ENCODE measurements around the gene NRL. TPM values are rescaled to one million over a fixed set of nuclear protein-coding genes. Genes with fewer than 3 reads are reported as not detected.
A peak's percentile ranks its signal among the peaks of the same experiment; 100 is the strongest.

Gene NRL
- total and polyA plus RNA-seq, 2 experiments from 2014 or later, result 0.48 to 0.86 TPM

- peaks cover 18% of the 10 kb centered on the region; the same call in 1 of the 2 replicates for H3K4me1 ChIP-seq (ENCODE audit: insufficient read depth)
- in situ Hi-C loops (cut with MboI), result no loop called here
- no peaks in the 10 kb centered on the region for H3K9me3 ChIP-seq (ENCODE audit: low read depth)
- H3K4me3 ChIP-seq, result no peak overlapping the region
- 81 to 88% methylated on average over 8 of the region's 8 CpGs for WGBS, 2 experiments (ENCODE audit: low coverage in 1 of 2, low lambda C conversion rate in 2 of 2, missing lambda C conversion rate in 2 of 2)
- H2AFZ ChIP-seq, result no peak overlapping the region
- no peak overlapping the region for H3K4me2 ChIP-seq (ENCODE audit: unreplicated experiment)
- H3K27me3 ChIP-seq (replicated peaks; ENCODE audit: insufficient read depth), result no peaks in the 10 kb centered on the region
- H3K36me3 ChIP-seq (ENCODE audit: low read depth), result peaks cover 12% of the 10 kb centered on the region; the same call in 1 of the 2 replicates
- no peaks in the 10 kb centered on the region for H3K9me2 ChIP-seq (ENCODE audit: insufficient read depth)
- TF ChIP-seq EZH2phosphoT487 (IDR thresholded peaks at IDR 0.05; ENCODE audit: insufficient read depth, low read depth), result no peak
- TF ChIP-seq EZH2 (IDR thresholded peaks at IDR 0.05; ENCODE audit: insufficient read depth, poor library complexity, severe bottlenecking), result no peak
- no peaks in the 10 kb centered on the region for H4K20me1 ChIP-seq (ENCODE audit: insufficient read depth)
- no peak overlapping the region for H3K9ac ChIP-seq
- no peak overlapping the region for H3K27ac ChIP-seq
- peaks cover 9% of the 10 kb centered on the region for H3F3A ChIP-seq (ENCODE audit: insufficient read depth)
- H3K79me2 ChIP-seq (ENCODE audit: insufficient read depth), result peaks cover 45% of the 10 kb centered on the region
- DNase-seq, result no peak
Measured at GRCh38 chr14:24137529-24138395, 23.0 kb upstream of the NRL start.

GRCh38 chr14:24136684-24137528 is 22.2 kb upstream of the NRL start:
- Histone ChIP-seq H3K9me2 (ENCODE audit: insufficient read depth) (no peaks in the 10 kb centered on the region), H3K4me3 (peak overlapping the region; percentile 90), H3K27me3 (replicated peaks; ENCODE audit: insufficient read depth) (no peaks in the 10 kb centered on the region), H3K9ac (peak overlapping the region; percentile 93), H3F3A (ENCODE audit: insufficient read depth) (peaks cover 2% of the 10 kb centered on the region), H3K79me2 (ENCODE audit: insufficient read depth) (peaks cover 45% of the 10 kb centered on the region), H3K36me3 (ENCODE audit: low read depth) (peaks cover 12% of the 10 kb centered on the region; the same call in 1 of the 2 replicates), H3K4me2 (ENCODE audit: unreplicated experiment) (peak overlapping the region; percentile 87), H3K4me1 (ENCODE audit: insufficient read depth) (peaks cover 14% of the 10 kb centered on the region; the same call in 1 of the 2 replicates), H4K20me1 (ENCODE audit: insufficient read depth) (no peaks in the 10 kb centered on the region), H2AFZ (peak overlapping the region; percentile 95; the same call in 1 of the 2 replicates), H3K27ac (no peak overlapping the region), H3K9me3 (ENCODE audit: low read depth) (no peaks in the 10 kb centered on the region)
- in situ Hi-C loops (cut with MboI), result no loop called here
- no peak for DNase-seq
- 42 to 43% methylated on average over 13 of the region's 13 CpGs for WGBS, 2 experiments (ENCODE audit: low coverage in 1 of 2, low lambda C conversion rate in 2 of 2, missing lambda C conversion rate in 2 of 2)
- TF ChIP-seq EZH2phosphoT487 (IDR thresholded peaks at IDR 0.05; ENCODE audit: insufficient read depth, low read depth) (no peak), EZH2 (IDR thresholded peaks at IDR 0.05; ENCODE audit: insufficient read depth, poor library complexity, severe bottlenecking) (no peak)

- H3K9me3 ChIP-seq (ENCODE audit: low read depth), result no peaks in the 10 kb centered on the region
- H3K79me2 ChIP-seq (ENCODE audit: insufficient read depth), result peaks cover 45% of the 10 kb centered on the region
- H2AFZ ChIP-seq, result peak within 1 kb of the TSS; percentile 95
- TF ChIP-seq EZH2phosphoT487 (IDR thresholded peaks at IDR 0.05; ENCODE audit: insufficient read depth, low read depth) (no peak), EZH2 (IDR thresholded peaks at IDR 0.05; ENCODE audit: insufficient read depth, poor library complexity, severe bottlenecking) (no peak)
- DNase-seq, result peak; percentile 94
- peak within 1 kb of the TSS; percentile 87 for H3K4me2 ChIP-seq (ENCODE audit: unreplicated experiment)
- WGBS, 2 experiments (ENCODE audit: low coverage in 1 of 2, low lambda C conversion rate in 2 of 2, missing lambda C conversion rate in 2 of 2), result 1% methylated on average over 33 to 54 of the region's 75 CpGs
- H3K27ac ChIP-seq, result peak within 1 kb of the TSS; percentile 22; the same call in 1 of the 2 replicates
- H3K9me2 ChIP-seq (ENCODE audit: insufficient read depth), result no peaks in the 10 kb centered on the region
- peak within 1 kb of the TSS; percentile 90 for H3K4me3 ChIP-seq
- in situ Hi-C loops (cut with MboI), result no loop called here
- H3K27me3 ChIP-seq (replicated peaks; ENCODE audit: insufficient read depth), result no peaks in the 10 kb centered on the region
- peak within 1 kb of the TSS; percentile 93 for H3K9ac ChIP-seq
- H4K20me1 ChIP-seq (ENCODE audit: insufficient read depth), result no peaks in the 10 kb centered on the region
- peaks cover 12% of the 10 kb centered on the region; the same call in 1 of the 2 replicates for H3K36me3 ChIP-seq (ENCODE audit: low read depth)
- H3K4me1 ChIP-seq (ENCODE audit: insufficient read depth), result peaks cover 12% of the 10 kb centered on the region; the same call in 1 of the 2 replicates
- H3F3A ChIP-seq (ENCODE audit: insufficient read depth), result no peaks in the 10 kb centered on the region; the same call in 1 of the 2 replicates
Measured at GRCh38 chr14:24135834-24136683, 21.3 kb upstream of the NRL start, which contains the start of gene PSME1. TSS of gene PSME1 (plus strand) at chr14:24136194. CDS start at chr14:24136263, 69 bp downstream.
